BLaER1 (cell line): ENCODE results near the gene INPP5A.
A peak's percentile ranks its signal among the peaks of the same experiment; 100 is the strongest.

ENCODE experiments used
- H3K27ac ChIP-seq: shearing (Covaris generic); formaldehyde crosslinking; 2 replicates; pipeline ENCODE4 v1.8.1; 2022
- H3K27me3 ChIP-seq: shearing (Covaris generic); formaldehyde crosslinking; 2 replicates; pipeline ENCODE4 v1.8.1; 2022
- H3K36me3 ChIP-seq: shearing (Covaris generic); formaldehyde crosslinking; 2 replicates; pipeline ENCODE4 v1.8.1; 2022
- H3K4me1 ChIP-seq: shearing (Covaris generic); formaldehyde crosslinking; 2 replicates; pipeline ENCODE4 v1.8.1; 2022
- H3K4me2 ChIP-seq: shearing (Covaris generic); formaldehyde crosslinking; 2 replicates; pipeline ENCODE4 v1.8.1; 2022
- H3K4me3 ChIP-seq: shearing (Covaris generic); formaldehyde crosslinking; 2 replicates; pipeline ENCODE4 v1.8.1; 2022
- H3K9ac ChIP-seq: shearing (Covaris generic); formaldehyde crosslinking; 2 replicates; pipeline ENCODE4 v1.8.1; 2022
- H3K9me3 ChIP-seq: shearing (Covaris generic); formaldehyde crosslinking; 2 replicates; pipeline ENCODE4 v1.8.1; 2022
- H4K20me1 ChIP-seq: shearing (Covaris generic); formaldehyde crosslinking; 2 replicates; pipeline ENCODE4 v1.8.1; 2022
- Cebpa-rat ChIP-seq: shearing (Covaris generic); IDR thresholded peaks from 2 replicates; pipeline ENCODE4 v1.8.1; 2022

The INPP5A gene

DNA sequence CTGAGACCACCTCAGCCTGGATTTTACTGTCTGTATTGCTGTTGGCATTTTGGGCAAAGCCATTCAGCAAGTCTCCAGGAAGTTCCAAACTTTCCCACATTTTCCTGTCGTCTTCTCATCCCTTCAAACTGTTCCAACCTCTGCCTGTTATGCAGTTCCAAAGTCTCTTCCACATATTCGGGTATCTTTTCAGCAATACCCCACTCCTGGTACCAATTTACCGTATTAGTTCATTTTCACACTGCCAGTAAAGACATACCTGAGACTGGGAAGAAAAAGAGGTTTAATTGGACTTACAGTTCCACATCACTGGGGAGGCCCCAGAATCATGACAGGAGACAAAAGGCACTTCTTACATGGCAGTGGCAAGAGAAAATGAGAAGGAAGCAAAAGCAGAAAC is 62.8 kb downstream of the INPP5A start:
- Histone ChIP-seq H3K4me3 (0 out of 2 replicates have a peak overlapping the region, but pooled peaks have one; percentile 26), H3K9ac (no peak overlapping the region), H3K4me2 (no peak overlapping the region), H3K36me3 (peaks cover 21% of the 10 kb centered on the region), H3K9me3 (peaks cover 67% of the 10 kb centered on the region), H3K4me1 (peaks cover 36% of the 10 kb centered on the region), H4K20me1 (peaks cover 26% of the 10 kb centered on the region; the same call in 1 of the 2 replicates), H3K27ac (no peak overlapping the region), H3K27me3 (no peaks in the 10 kb centered on the region)
- no peak for TF ChIP-seq Cebpa-rat

GRCh38 chr10:132601567-132601966 is 64.0 kb downstream of the INPP5A start:
- H4K20me1 ChIP-seq: peaks cover 34% of the 10 kb centered on the region
- peaks cover 36% of the 10 kb centered on the region for H3K4me1 ChIP-seq
- H3K27ac ChIP-seq: no peak overlapping the region
- no peak for TF ChIP-seq Cebpa-rat
- peaks cover 67% of the 10 kb centered on the region for H3K9me3 ChIP-seq
- no peak overlapping the region for H3K4me2 ChIP-seq
- H3K4me3 ChIP-seq: no peak overlapping the region
- H3K9ac ChIP-seq: no peak overlapping the region
- peaks cover 21% of the 10 kb centered on the region for H3K36me3 ChIP-seq
- no peaks in the 10 kb centered on the region for H3K27me3 ChIP-seq

- Histone ChIP-seq H3K27me3 (no peaks in the 10 kb centered on the region), H3K9me3 (peaks cover 66% of the 10 kb centered on the region), H3K9ac (no peak overlapping the region), H3K4me1 (peaks cover 37% of the 10 kb centered on the region), H3K36me3 (peaks cover 21% of the 10 kb centered on the region), H3K4me3 (no peak overlapping the region), H4K20me1 (peaks cover 39% of the 10 kb centered on the region), H3K4me2 (no peak overlapping the region), H3K27ac (no peak overlapping the region)
- TF ChIP-seq Cebpa-rat: no peak
These were observed 65.0 kb downstream of the INPP5A start for GRCh38 chr10:132602614-132603013.

DNA sequence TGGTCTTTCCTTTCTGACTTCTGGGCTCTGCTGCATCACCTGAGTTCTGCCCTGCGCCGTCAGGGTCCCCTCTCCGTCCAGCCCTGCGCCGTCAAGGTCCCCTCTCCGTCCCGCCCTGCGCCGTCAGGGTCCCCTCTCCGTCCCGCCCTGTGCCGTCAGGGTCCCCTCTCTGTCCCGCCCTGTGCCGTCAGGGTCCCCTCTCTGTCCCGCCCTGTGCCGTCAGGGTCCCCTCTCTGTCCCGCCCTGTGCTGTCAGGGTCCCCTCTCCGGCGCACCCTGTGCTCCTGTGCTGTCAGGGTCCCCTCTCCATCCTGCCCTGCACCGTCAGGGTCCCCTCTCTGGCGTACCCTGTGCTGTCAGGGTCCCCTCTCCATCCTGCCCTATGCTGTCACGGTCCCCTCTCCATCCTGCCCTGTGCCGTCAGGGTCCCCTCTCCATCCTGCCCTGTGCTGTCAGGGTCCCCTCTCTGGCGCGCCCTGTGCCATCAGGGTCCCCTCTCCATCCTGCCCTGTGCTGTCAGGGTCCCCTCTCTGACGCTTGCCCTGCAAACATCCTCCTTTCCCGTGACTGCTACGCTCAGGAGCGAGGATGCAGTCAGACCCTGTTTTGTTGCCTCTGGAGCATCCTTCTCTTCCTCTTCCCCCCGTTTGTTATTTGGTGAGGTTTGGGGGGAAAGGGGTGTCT is 66.4 kb downstream of the INPP5A start:
- Histone ChIP-seq H3K27ac (no peak overlapping the region), H3K4me2 (no peak overlapping the region), H3K4me1 (peaks cover 32% of the 10 kb centered on the region), H3K9me3 (peaks cover 52% of the 10 kb centered on the region), H3K36me3 (peaks cover 16% of the 10 kb centered on the region), H4K20me1 (peaks cover 52% of the 10 kb centered on the region), H3K9ac (no peak overlapping the region), H3K4me3 (no peak overlapping the region), H3K27me3 (no peaks in the 10 kb centered on the region)
- TF ChIP-seq Cebpa-rat: no peak

DNA sequence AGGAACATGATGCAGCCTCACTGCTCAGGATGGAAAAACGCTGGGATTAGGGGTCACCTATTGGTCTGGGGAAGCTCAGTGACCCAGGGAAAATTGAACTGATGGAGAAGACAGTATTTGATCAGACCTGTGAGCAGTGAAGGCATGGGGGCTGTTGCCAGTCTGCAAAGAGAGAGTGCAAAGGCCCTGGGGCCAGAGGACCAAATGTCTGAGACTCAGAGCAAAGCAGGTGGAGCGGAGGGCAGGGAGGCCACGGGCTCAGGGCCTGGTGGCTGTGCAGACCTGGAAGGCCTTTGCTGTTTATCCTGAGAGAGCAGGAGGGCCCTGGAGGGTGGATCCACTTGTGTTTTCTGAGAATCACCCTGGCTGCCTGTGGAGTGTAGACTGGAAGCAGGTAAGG is 67.1 kb downstream of the INPP5A start:
- H3K27me3 ChIP-seq: no peaks in the 10 kb centered on the region
- no peak overlapping the region for H3K4me2 ChIP-seq
- H3K36me3 ChIP-seq: peaks cover 9% of the 10 kb centered on the region
- TF ChIP-seq Cebpa-rat: no peak
- no peak overlapping the region for H3K4me3 ChIP-seq
- peaks cover 45% of the 10 kb centered on the region for H3K9me3 ChIP-seq
- peaks cover 57% of the 10 kb centered on the region for H4K20me1 ChIP-seq
- H3K27ac ChIP-seq: no peak overlapping the region
- peaks cover 32% of the 10 kb centered on the region for H3K4me1 ChIP-seq
- H3K9ac ChIP-seq: no peak overlapping the region

DNA sequence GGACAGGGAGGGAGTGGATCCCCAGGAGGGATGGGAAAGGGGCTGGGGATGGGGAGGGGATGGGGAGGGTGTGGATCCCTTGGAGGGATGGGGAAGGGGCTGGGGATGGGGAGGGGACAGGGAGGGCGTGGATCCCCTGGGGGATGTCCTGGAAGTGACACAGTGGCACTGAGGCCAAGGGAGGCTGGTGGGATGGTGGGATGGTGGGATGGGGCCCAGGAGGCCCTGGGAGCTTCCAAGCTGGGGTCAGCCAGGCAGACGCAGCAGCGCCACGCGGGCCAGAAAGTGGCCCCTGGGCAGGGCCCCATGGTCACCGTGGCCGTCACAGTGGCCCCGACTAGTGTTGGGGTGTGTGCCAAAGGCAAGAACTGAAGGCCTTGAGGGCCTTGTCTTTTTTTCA is 67.8 kb downstream of the INPP5A start:
- H3K9ac ChIP-seq: no peak overlapping the region
- H3K4me3 ChIP-seq: no peak overlapping the region
- peak overlapping the region; percentile 73 for H3K4me2 ChIP-seq
- H3K9me3 ChIP-seq: peaks cover 38% of the 10 kb centered on the region
- H3K27ac ChIP-seq: no peak overlapping the region
- H3K27me3 ChIP-seq: no peaks in the 10 kb centered on the region
- peaks cover 2% of the 10 kb centered on the region for H3K36me3 ChIP-seq
- H3K4me1 ChIP-seq: peaks cover 32% of the 10 kb centered on the region
- no peak for TF ChIP-seq Cebpa-rat
- H4K20me1 ChIP-seq: peaks cover 63% of the 10 kb centered on the region

- Histone ChIP-seq H3K9ac (peak overlapping the region; percentile 40; the same call in 1 of the 2 replicates), H3K27ac (peak overlapping the region; percentile 61), H3K4me1 (peaks cover 32% of the 10 kb centered on the region), H4K20me1 (peaks cover 69% of the 10 kb centered on the region), H3K4me3 (0 out of 2 replicates have a peak overlapping the region, but pooled peaks have one; percentile 11), H3K4me2 (peak overlapping the region; percentile 73), H3K27me3 (no peaks in the 10 kb centered on the region), H3K9me3 (peaks cover 31% of the 10 kb centered on the region), H3K36me3 (no peaks in the 10 kb centered on the region)
- no peak for TF ChIP-seq Cebpa-rat
These were observed 68.5 kb downstream of the INPP5A start for GRCh38 chr10:132606031-132606491.

DNA sequence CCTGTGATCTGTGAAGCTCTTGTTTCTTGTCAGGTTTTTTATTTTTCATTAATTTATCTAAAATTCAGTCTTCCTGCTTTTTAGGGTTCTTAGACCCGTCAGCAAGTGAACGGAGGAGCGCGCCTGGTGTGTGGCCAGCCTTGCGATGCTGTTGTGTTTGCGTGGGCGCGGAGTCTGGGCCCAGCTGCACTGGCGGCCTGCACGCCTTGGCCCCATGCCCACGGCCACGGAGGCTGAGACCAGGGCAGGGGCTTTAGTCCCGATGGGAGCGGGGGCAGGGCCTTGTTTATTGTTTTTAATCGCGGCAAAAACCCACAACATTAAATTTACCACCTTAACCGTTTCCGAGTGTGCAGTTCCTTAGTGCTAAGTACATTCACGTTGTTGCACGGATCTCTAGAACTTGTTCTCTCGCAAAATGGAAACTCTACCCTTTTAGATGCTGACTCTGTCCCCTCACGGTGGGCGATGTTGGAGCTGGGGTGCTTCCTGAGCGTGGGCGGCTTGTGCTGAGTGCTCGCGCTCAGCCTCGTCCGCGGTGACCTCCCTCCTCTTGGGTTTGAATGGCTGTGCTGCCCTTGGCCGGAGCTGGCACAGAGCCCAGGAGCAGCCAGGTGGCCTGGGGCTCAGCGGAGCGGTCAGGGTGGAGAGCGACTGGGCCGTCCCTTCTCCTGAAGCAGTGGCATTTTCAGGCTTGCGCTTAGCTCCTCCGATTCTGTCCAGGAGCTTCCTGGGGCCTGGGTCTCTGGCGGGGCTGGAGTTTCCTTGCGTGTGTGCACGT is 69.1 kb downstream of the INPP5A start:
- H3K27me3 ChIP-seq: no peaks in the 10 kb centered on the region
- H3K4me1 ChIP-seq: peaks cover 32% of the 10 kb centered on the region
- H4K20me1 ChIP-seq: peaks cover 74% of the 10 kb centered on the region
- H3K9ac ChIP-seq: peak overlapping the region; percentile 40; the same call in 1 of the 2 replicates
- peaks cover 25% of the 10 kb centered on the region for H3K9me3 ChIP-seq
- no peak for TF ChIP-seq Cebpa-rat
- H3K36me3 ChIP-seq: no peaks in the 10 kb centered on the region
- H3K4me2 ChIP-seq: peak overlapping the region; percentile 73
- 0 out of 2 replicates have a peak overlapping the region, but pooled peaks have one; percentile 11 for H3K4me3 ChIP-seq
- peak overlapping the region; percentile 61 for H3K27ac ChIP-seq

GRCh38 chr10:132607491-132607890 is 69.9 kb downstream of the INPP5A start:
- no peak overlapping the region for H3K27ac ChIP-seq
- H3K9ac ChIP-seq: no peak overlapping the region
- no peak for TF ChIP-seq Cebpa-rat
- no peaks in the 10 kb centered on the region for H3K27me3 ChIP-seq
- H3K4me1 ChIP-seq: peaks cover 32% of the 10 kb centered on the region
- H3K4me2 ChIP-seq: peak overlapping the region; percentile 73; the same call in 1 of the 2 replicates
- H4K20me1 ChIP-seq: peaks cover 78% of the 10 kb centered on the region
- H3K4me3 ChIP-seq: no peak overlapping the region
- H3K9me3 ChIP-seq: peaks cover 19% of the 10 kb centered on the region
- H3K36me3 ChIP-seq: no peaks in the 10 kb centered on the region
